Measurements from ENCODE around the gene HSF5.

DNA sequence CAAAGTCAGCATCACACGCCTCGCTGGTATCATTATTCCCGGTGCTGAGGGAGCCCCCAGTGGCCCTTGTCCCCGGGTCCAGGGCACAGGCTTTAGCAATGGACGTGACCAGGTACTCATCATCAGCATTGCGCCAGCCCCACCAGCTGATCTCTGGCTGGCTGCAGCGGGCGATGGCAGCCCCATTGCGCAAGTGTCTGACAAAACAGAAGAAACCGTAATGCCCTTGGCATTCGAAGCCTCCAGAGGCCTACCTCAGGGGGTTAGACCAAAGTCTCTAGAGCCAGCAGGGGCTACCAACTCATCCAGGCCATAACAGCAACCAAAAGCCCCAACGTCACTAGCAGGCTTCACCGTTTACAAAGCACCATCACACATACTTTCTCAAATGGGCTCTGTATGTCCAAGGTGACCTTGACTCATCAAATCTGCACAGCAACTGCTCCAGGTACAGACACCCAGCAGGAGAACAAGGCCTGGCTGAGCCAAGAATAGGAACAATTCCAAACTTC, 19.0 kb upstream of the HSF5 start:
- TF ChIP-seq, protein P1, sequence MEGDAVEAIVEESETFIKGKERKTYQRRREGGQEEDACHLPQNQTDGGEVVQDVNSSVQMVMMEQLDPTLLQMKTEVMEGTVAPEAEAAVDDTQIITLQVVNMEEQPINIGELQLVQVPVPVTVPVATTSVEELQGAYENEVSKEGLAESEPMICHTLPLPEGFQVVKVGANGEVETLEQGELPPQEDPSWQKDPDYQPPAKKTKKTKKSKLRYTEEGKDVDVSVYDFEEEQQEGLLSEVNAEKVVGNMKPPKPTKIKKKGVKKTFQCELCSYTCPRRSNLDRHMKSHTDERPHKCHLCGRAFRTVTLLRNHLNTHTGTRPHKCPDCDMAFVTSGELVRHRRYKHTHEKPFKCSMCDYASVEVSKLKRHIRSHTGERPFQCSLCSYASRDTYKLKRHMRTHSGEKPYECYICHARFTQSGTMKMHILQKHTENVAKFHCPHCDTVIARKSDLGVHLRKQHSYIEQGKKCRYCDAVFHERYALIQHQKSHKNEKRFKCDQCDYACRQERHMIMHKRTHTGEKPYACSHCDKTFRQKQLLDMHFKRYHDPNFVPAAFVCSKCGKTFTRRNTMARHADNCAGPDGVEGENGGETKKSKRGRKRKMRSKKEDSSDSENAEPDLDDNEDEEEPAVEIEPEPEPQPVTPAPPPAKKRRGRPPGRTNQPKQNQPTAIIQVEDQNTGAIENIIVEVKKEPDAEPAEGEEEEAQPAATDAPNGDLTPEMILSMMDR (IDR thresholded peaks at IDR 0.05 in 2 of 3, conservative IDR thresholded peaks at IDR 0.05 in 1 of 3; ENCODE audit: borderline replicate concordance in 1 of 3, insufficient read depth in 1 of 3, low read depth in 2 of 3, low read length in 2 of 3), result no peak
- no peak for TF ChIP-seq POLR2A (IDR thresholded peaks at IDR 0.05; ENCODE audit: borderline replicate concordance, extremely low read depth, insufficient read depth, insufficient read length)
- TF ChIP-seq CEBPB (IDR thresholded peaks at IDR 0.05; ENCODE audit: low read depth), result no peak
- TF ChIP-seq ZNF274 (IDR thresholded peaks at IDR 0.05; ENCODE audit: low read depth, low read length), result no peak
- no peak for TF ChIP-seq POLR2AphosphoS5 (IDR thresholded peaks at IDR 0.05; ENCODE audit: low read depth, low read length)
- TF ChIP-seq EZH2phosphoT487 (IDR thresholded peaks at IDR 0.05; ENCODE audit: borderline replicate concordance), result no peak
- no peak for TF ChIP-seq FOSL1 (IDR thresholded peaks at IDR 0.05; ENCODE audit: low read depth)
- no peak for TF ChIP-seq SIN3A (IDR thresholded peaks at IDR 0.05; ENCODE audit: low read depth)
- TF ChIP-seq, protein P2, sequence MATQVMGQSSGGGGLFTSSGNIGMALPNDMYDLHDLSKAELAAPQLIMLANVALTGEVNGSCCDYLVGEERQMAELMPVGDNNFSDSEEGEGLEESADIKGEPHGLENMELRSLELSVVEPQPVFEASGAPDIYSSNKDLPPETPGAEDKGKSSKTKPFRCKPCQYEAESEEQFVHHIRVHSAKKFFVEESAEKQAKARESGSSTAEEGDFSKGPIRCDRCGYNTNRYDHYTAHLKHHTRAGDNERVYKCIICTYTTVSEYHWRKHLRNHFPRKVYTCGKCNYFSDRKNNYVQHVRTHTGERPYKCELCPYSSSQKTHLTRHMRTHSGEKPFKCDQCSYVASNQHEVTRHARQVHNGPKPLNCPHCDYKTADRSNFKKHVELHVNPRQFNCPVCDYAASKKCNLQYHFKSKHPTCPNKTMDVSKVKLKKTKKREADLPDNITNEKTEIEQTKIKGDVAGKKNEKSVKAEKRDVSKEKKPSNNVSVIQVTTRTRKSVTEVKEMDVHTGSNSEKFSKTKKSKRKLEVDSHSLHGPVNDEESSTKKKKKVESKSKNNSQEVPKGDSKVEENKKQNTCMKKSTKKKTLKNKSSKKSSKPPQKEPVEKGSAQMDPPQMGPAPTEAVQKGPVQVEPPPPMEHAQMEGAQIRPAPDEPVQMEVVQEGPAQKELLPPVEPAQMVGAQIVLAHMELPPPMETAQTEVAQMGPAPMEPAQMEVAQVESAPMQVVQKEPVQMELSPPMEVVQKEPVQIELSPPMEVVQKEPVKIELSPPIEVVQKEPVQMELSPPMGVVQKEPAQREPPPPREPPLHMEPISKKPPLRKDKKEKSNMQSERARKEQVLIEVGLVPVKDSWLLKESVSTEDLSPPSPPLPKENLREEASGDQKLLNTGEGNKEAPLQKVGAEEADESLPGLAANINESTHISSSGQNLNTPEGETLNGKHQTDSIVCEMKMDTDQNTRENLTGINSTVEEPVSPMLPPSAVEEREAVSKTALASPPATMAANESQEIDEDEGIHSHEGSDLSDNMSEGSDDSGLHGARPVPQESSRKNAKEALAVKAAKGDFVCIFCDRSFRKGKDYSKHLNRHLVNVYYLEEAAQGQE (IDR thresholded peaks at IDR 0.05; ENCODE audit: low read depth), result no peak
- TF ChIP-seq EZH2 (IDR thresholded peaks at IDR 0.05), result no peak
- TF ChIP-seq, protein P3, sequence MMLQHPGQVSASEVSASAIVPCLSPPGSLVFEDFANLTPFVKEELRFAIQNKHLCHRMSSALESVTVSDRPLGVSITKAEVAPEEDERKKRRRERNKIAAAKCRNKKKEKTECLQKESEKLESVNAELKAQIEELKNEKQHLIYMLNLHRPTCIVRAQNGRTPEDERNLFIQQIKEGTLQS (IDR thresholded peaks at IDR 0.05), result no peak
- TF ChIP-seq EGR1 (IDR thresholded peaks at IDR 0.05; ENCODE audit: low read depth), result no peak
- no peak for TF ChIP-seq CBX3 (IDR thresholded peaks at IDR 0.05; ENCODE audit: low read depth)
